PFSK-1 (cell line): ENCODE data around the gene LRRC26.

Experiments
- FOXP2 ChIP-seq: optimal IDR thresholded peaks from 2 replicates; pipeline ENCODE3; 2011; ENCODE audit warnings: borderline replicate concordance, control low read depth, inconsistent platforms; ENCODE audit not compliant: insufficient read depth; ENCODE audit errors: extremely low read length, extremely low read depth
- TAF1 ChIP-seq: IDR thresholded peaks from 2 replicates; pipeline ENCODE4 v1.6.1; 2012; ENCODE audit warnings: low read length, control low read depth, borderline replicate concordance; ENCODE audit not compliant: insufficient read depth

GRCh38 chr9:137217276-137218211 is 47.7 kb upstream of the LRRC26 start:
- 0 out of 2 replicates have a peak, but pooled peaks have one; percentile 45 for TF ChIP-seq TAF1
- TF ChIP-seq FOXP2: no peak
